ENCODE measurements around the gene DOCK9. TPM values are rescaled to one million over a fixed set of nuclear protein-coding genes. Genes with fewer than 3 reads are reported as not detected.

Gene DOCK9
- total and polyA plus RNA-seq, 9 of the 15 experiments (the other 6 are each of a cell fraction or from before 2014, with no cell fraction given): 3.5 to 25.3 (median 16.7) TPM

- peak; percentile 49 for TF ChIP-seq ETV1 (tag; conservative IDR thresholded peaks at IDR 0.05; ENCODE audit: low read depth)
- TF ChIP-seq FIP1L1 (IDR thresholded peaks at IDR 0.05; ENCODE audit: low read depth, low read length, poor library complexity, severe bottlenecking): no peak
- peak; percentile 70; the same call in 1 of the 2 replicates for TF ChIP-seq SMARCE1 (IDR thresholded peaks at IDR 0.05)
Measured at GRCh38 chr13:98998831-98999638, 21.2 kb upstream of the DOCK9 start (continued).

GRCh38 chr13:98997738-98998641 lies 20.1 kb upstream of the DOCK9 start:
- Histone ChIP-seq H3K9ac (ENCODE audit: insufficient read depth in 1 of 2, low read depth in 2 of 2, low read length in 2 of 2) (no peak overlapping the region), H3K4me2 (ENCODE audit: insufficient read depth, low read length) (no peak overlapping the region), H3K27ac (ENCODE audit: extremely low read depth, low read depth, low read length) (no peak overlapping the region), H3K9me3 (replicated peaks; ENCODE audit: control insufficient read depth, insufficient read depth, low read depth, low read length) (no peaks in the 10 kb centered on the region), H3K27me3 (ENCODE audit: control insufficient read depth in 2 of 2, insufficient read depth in 2 of 2, low read length in 2 of 2) (no peaks in the 10 kb centered on the region), H2AFZ (ENCODE audit: low read depth, low read length) (no peak overlapping the region), H3K4me3 (no peak overlapping the region), H3K79me2 (ENCODE audit: control insufficient read depth, insufficient read depth, low read length) (no peaks in the 10 kb centered on the region; the same call in 2 of the 3 replicates), H3K36me3 (ENCODE audit: control insufficient read depth, insufficient read depth, low read length) (no peaks in the 10 kb centered on the region), H3K4me1 (replicated peaks in 1 of 2; ENCODE audit: control insufficient read depth in 2 of 2, insufficient read depth in 2 of 2, low read length in 2 of 2) (peaks cover 0 to 20% of the 10 kb centered on the region in 2 experiments; a peak in 3 of 5 replicates), H4K20me1 (replicated peaks; ENCODE audit: control insufficient read depth, insufficient read depth, low read length) (no peaks in the 10 kb centered on the region), H3K9me1 (ENCODE audit: control insufficient read depth, insufficient read depth, low read length) (peaks cover 4% of the 10 kb centered on the region)
- no peak for FAIRE-seq
- intact Hi-C loops (cut with micrococcal nuclease): loop anchor here (10.0 kb wide), 1 partner anchor 87 kb away; no protein-coding TSS in a partner anchor
- ChIA-PET POLR2A (interaction anchor here (0.7 kb wide), 1 partner anchor 19 kb away, joined by 4 read pairs; no protein-coding TSS in a partner anchor), CTCF (ENCODE audit: low intra/inter-chr PET ratio) (no interaction called here)
- WGBS (ENCODE audit: insufficient coverage, low coverage, missing lambda C conversion rate): 71% methylated on average over 8 of the region's 9 CpGs
- no peak for ATAC-seq
- DNase-seq (ENCODE audit: extremely low read depth in 1 of 4, low spot score in 3 of 4): no peak
- in situ Hi-C loops (cut with MboI): no loop called here
- no TSS peak for BruUV-seq (replicated peaks)
- no peak for TF ChIP-seq CHD7 (IDR thresholded peaks at IDR 0.05; ENCODE audit: low read depth, low read length)
- TF ChIP-seq KLF6 (CRISPR knock-in tag; IDR thresholded peaks at IDR 0.05; ENCODE audit: borderline replicate concordance): no peak

Data from K562 (cell line).